GM21737 (cell line): Measurements from ENCODE around the gene DGKD.

Experiments used
- ATAC-seq: cut with Tn5 transposase; IDR thresholded peaks from one replicate; pipeline ENCODE4 v1.9.1; 2021; ENCODE audit warnings: mild to moderate bottlenecking, moderate library complexity; ENCODE audit not compliant: unreplicated experiment

DGKD gene

GRCh38 chr2:233470839-233471238, 116.5 kb downstream of the DGKD start:
- no peak for ATAC-seq

- no peak for ATAC-seq
Measured at GRCh38 chr2:233471291-233472035, 117.2 kb downstream of the DGKD start.

DNA sequence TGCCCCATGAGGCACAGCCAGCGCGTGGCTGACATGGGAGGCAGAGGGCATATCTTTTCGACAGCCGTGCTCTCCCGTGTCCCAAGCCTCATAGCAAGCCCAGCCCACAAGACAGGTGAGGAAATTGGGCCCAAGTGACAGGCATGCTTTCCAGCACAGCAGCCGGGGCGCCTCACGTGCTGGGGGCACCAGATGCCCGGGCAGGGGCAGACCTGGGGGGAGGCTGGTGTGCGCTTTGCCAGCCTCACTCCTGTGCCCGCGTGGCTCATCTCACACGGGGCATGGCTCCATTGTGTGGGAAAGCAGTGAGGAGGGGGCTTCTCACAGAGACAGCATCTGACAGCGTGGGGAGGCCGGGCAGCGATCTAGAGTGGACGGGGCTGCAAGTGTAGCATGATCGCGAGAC, 119.1 kb downstream of the DGKD start:
- ATAC-seq, result no peak

GRCh38 chr2:233473878-233474277, 119.6 kb downstream of the DGKD start:
- no peak for ATAC-seq

- ATAC-seq, result no peak
Measured at GRCh38 chr2:233474308-233475160, 120.2 kb downstream of the DGKD start.

DNA sequence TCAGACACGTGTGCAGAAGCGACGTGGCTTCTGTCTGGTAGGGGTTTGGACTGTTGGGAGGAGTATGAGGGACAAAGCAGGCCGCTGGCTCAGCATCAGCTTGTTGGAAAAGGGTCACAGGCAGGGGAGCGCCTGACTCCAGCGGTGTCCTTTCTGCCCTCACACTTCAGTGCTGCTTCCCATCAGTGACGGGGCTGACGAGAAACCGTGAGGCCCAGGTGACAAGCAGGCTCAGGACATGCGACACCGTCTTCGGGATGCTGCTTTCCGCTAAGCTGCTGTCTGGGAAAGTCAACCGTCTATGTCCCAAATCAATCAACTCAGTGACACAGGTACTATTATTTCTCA, 121.7 kb downstream of the DGKD start:
- ATAC-seq, result no peak

DNA sequence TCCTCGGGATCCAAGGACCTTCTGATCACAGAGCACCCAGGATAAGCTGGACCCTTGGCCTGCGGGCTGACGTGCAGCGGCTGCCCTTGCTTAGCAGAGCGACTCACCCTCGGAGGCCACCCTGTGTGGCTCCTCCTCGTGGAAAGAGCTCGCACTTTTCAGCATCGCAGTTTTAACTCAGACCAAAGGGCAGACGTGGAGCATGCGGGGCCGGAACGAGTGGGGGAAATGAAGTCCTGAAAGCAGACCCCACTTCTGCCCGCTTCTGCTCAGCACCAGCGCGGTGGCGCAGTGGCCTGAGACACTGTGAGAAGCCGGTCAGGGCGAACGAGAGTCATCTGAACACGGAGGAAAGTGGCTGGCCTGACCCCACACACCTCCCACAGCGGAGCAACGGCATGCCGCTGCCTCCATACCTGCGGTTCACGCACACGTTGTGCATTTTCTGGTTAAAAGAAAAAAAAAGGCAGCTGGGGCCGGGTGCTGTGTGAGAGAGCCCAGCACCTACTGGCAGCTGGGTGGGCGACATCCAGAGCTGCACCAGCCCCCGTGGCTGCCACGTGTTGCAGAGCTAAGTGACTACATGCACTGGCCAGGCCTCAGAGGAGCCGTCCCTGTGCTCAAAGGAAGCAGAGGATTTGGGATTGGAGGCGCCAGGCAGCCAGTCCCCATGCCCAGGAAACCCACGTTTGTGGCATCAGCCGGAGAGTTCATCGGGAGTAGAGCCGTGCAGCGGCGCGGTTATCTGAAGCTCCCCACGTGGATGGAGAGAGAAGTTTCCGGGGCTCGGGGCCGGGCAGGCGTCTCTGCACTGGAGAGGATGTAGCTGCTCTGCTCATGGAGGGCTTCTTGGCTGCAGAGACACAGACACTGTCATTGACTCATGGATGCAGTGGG, 122.6 kb downstream of the DGKD start:
- no peak for ATAC-seq

DNA sequence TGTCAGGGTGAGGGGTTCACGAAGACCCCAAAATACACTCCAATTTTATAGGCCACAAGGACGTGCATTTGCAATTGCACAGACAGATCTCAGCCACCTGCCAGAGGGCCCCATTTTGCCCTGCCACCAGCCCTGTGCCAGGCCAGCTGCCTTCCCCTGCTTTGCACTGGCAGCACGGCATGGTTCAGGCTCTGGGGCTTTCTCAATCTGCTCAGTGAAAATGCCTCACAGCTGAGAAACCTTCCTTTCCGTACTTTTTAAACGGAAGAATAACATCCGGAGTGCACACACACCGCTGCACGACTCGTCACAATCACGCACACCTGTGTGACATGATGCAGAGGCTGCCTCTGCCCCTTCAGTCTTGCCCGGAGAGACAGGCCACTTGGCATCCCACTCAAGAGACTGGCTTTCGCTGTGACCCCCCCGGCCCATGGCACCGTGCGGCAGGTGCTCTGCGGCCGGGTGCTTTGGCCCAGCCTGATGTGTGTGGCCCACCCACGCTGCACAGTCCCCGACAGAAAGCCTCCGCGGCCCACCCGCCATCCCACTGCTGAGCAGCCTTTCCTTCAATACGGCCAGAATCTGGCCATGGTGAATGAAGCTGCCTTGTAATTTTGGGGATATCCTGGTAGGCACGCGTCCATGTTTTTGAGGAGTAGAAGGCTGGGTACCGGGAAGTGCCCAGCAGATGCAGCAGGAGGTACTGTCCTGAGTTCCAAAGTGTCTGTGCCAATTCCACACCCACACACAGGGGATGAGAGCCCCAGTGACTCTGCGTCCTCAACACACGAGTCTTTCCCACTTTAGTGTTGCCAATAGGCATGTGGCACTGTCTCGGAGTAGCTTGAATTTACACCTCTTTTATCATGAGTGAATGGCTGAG, 123.5 kb downstream of the DGKD start:
- ATAC-seq, result no peak

- no peak for ATAC-seq
Measured at GRCh38 chr2:233479616-233480489, 125.6 kb downstream of the DGKD start.

DNA sequence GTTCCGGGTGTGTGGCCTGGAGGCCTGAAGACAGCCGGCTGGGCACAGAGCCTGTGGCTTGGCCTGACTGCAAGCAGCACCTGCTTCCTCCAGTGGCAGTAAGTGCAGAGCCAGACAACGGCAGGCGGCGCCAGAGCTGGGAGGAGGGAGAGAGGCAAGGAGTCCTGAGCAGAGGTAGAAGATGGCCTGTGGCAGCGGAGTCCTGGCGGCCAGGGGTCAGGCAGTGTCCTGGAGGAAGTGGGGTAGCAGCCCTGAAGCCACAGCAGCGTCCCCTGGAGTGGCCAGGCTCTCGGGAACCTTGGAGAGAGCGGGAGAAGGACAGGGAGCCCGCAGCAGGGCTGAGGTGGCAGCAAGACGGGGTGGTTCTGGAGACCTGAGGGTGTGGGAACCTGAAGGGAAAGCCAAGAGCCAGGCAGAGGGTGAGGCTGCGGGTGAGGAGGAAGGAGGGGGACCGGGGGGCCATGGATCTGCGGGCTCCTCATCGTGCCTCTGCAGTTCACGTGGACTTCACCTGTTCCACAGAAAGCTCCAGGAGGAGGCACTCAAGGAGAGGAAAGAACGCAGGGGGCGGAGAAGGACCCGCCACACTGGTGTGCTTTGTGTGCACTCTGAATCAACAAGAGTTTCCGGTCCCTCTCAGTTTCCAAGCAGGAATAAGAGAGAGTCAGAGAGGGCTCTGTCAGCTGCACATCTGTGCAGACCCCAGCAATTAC, 126.4 kb downstream of the DGKD start:
- ATAC-seq, result no peak

DNA sequence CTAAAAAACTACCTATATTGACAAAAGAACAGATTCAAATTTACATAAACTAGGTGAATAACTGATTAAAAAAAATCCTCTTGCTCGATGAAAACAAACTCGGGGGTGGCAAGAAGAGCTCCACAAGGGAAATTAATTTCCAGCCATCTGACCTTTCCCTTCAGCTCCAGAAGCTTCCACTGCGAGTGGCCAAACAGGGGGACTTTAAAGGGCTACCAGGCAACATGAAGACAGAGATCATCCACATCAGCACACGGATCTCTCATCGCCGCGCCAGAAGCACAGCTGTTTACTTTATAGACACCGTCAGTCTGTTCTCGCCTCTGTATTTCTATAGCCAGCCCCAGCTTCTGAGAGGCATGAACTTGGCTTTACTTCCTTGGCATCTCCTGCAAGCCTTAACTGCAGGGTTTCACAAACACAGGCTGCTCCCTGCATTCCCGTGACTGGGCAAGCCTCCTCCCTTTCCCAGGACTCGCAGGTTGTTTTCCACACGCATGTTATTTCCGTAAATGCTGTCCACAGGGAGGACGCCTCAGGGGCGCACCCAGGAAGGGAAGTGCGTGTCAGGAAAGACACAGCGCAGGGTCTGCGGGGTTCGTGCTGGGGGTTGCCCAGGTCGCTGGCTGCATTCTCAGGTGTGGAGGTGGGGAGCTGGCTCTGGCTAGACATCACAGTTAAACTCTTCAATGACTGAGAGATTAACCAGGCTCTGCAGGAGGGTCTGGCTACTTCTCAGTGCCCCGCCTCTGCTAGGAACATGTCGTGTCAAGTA, 127.3 kb downstream of the DGKD start:
- ATAC-seq, result no peak

DNA sequence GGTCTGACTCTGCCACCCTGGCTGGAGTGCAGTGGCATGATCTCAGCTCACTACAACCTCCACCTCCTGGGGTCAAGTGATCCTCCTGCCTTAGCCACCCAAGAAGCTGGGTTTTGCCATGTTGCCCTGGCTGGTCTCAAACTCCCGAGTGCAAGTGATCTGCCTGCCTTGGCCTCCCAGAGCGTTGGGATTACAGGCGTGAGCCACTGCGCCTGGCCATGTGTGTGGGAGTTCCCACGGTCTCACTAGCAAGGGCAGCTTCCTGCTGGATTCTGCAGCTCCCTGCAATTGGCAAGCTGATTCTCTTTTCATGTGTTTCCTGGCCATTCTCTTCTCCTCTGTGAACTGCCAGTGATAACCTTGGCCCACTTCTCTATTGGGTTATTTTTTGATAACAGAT, 128.3 kb downstream of the DGKD start:
- no peak for ATAC-seq

DNA sequence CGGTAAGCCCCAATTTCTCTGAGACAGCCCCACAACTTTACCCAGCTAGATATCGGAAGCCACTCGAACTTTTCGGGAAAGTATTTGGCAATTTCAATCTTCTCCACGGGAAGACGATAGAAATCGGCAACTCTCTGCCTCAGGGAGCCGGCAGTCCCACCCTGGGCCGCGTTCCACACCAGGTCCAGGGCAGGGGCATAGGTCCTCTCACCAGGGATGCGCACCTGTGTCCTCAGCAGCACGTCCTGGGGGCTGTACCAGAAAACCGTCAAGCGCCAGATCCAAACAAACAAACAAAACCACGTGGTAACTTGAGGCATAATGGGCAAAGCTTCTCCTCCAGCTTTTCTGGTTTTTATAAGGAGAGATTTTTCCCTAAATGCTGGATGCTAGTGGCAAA, 131.4 kb downstream of the DGKD start:
- ATAC-seq, result no peak

GRCh38 chr2:233486357-233486756, 132.1 kb downstream of the DGKD start:
- no peak for ATAC-seq

- ATAC-seq, result no peak
Measured at GRCh38 chr2:233486778-233487552, 132.7 kb downstream of the DGKD start.

- ATAC-seq, result no peak
Measured at GRCh38 chr2:233487748-233488345, 133.6 kb downstream of the DGKD start.

GRCh38 chr2:233489143-233489542, 134.8 kb downstream of the DGKD start:
- no peak for ATAC-seq
